H9 (cell line): ENCODE results near the gene BNIP5. TPM values are rescaled to one million over a fixed set of nuclear protein-coding genes. Genes with fewer than 3 reads are reported as not detected.

ENCODE experiments used
- DNase-seq: peaks from one replicate; pipeline ENCODE4 v3.0.0-alpha.2; 2017
- H2AFZ ChIP-seq: one replicate; pipeline ENCODE4 v1.6.1; 2013; ENCODE audit warnings: mild to moderate bottlenecking, low read length, control low read depth, moderate library complexity
- H2AK5ac ChIP-seq: 2 replicates; pipeline ENCODE4 v1.6.1; 2013; ENCODE audit warnings: low read length, control low read depth, mixed read lengths; ENCODE audit not compliant: insufficient read length
- H2BK120ac ChIP-seq: one replicate; pipeline ENCODE4 v1.6.1; 2013; ENCODE audit warnings: low read depth, mild to moderate bottlenecking, low read length, control low read depth, inconsistent platforms; ENCODE audit not compliant: poor library complexity, severe bottlenecking
- H2BK12ac ChIP-seq: 2 replicates; pipeline ENCODE4 v1.6.1; 2013; ENCODE audit warnings: low read length, control low read depth, mixed read lengths, low read depth; ENCODE audit not compliant: insufficient read length
- H2BK15ac ChIP-seq: 2 replicates; pipeline ENCODE4 v1.6.1; 2013; ENCODE audit warnings: low read depth, low read length, control low read depth
- H2BK20ac ChIP-seq: one replicate; pipeline ENCODE4 v1.6.1; 2013; ENCODE audit warnings: low read depth, mild to moderate bottlenecking, low read length, control low read depth, inconsistent platforms; ENCODE audit not compliant: poor library complexity, severe bottlenecking
- H2BK5ac ChIP-seq: 2 replicates; pipeline ENCODE4 v1.6.1; 2013; ENCODE audit warnings: low read length, control low read depth, mixed read lengths; ENCODE audit not compliant: insufficient read length
- H3K14ac ChIP-seq: 2 replicates; pipeline ENCODE4 v1.6.1; 2013; ENCODE audit warnings: low read length, control low read depth; ENCODE audit not compliant: insufficient read depth
- H3K18ac ChIP-seq: 2 replicates; pipeline ENCODE4 v1.6.1; 2013; ENCODE audit warnings: low read depth, mild to moderate bottlenecking, mixed read lengths, low read length, control low read depth; ENCODE audit not compliant: insufficient read length
- H3K23ac ChIP-seq: 2 replicates; pipeline ENCODE4 v1.6.1; 2013; ENCODE audit warnings: low read length, control low read depth, mixed read lengths, low read depth; ENCODE audit not compliant: insufficient read length
- H3K23me2 ChIP-seq: 2 replicates; pipeline ENCODE4 v1.6.1; 2013; ENCODE audit warnings: low read depth, mild to moderate bottlenecking, mixed read lengths, low read length, control low read depth; ENCODE audit not compliant: insufficient read length, poor library complexity, severe bottlenecking
- H3K27ac ChIP-seq: 2 replicates; pipeline ENCODE4 v1.5.1; 2013; ENCODE audit warnings: low read length, control low read depth, mixed read lengths, low read depth; ENCODE audit not compliant: insufficient read length
- H3K27me3 ChIP-seq: 2 replicates; pipeline ENCODE4 v1.6.1; 2013; ENCODE audit warnings: low read length, control low read depth, inconsistent platforms; ENCODE audit not compliant: insufficient read depth
- H3K4ac ChIP-seq: 2 replicates; pipeline ENCODE4 v1.6.1; 2013; ENCODE audit warnings: low read depth, mild to moderate bottlenecking, control low read depth, inconsistent platforms, low read length, moderate library complexity
- H3K4me1 ChIP-seq: 2 replicates; pipeline ENCODE4 v1.6.1; 2013; ENCODE audit warnings: low read length, control low read depth, inconsistent platforms; ENCODE audit not compliant: insufficient read depth
- H3K4me2 ChIP-seq: 2 replicates; pipeline ENCODE4 v1.6.1; 2013; ENCODE audit warnings: low read length, control low read depth, mixed read lengths; ENCODE audit not compliant: insufficient read length, insufficient read depth
- H3K56ac ChIP-seq: 2 replicates; pipeline ENCODE4 v1.6.1; 2013; ENCODE audit warnings: low read depth, mild to moderate bottlenecking, mixed read lengths, low read length, control low read depth; ENCODE audit not compliant: insufficient read length
- H3K79me1 ChIP-seq: 2 replicates; pipeline ENCODE4 v1.6.1; 2013; ENCODE audit warnings: low read depth, mild to moderate bottlenecking, moderate library complexity, low read length, control low read depth, inconsistent platforms; ENCODE audit not compliant: insufficient read depth, poor library complexity, severe bottlenecking
- H3K79me2 ChIP-seq: 2 replicates; pipeline ENCODE4 v1.6.1; 2013; ENCODE audit warnings: low read length, control low read depth, inconsistent platforms; ENCODE audit not compliant: insufficient read depth
- H3K9ac ChIP-seq: 2 replicates; pipeline ENCODE4 v1.6.1; 2013; ENCODE audit warnings: low read length, control low read depth, mixed read lengths; ENCODE audit not compliant: insufficient read length; ENCODE audit errors: extremely low read depth
- H3K9me3 ChIP-seq: one replicate; pipeline ENCODE4 v1.6.1; 2013; ENCODE audit warnings: low read depth, low read length, inconsistent platforms; ENCODE audit not compliant: control insufficient read depth
- H3T11ph ChIP-seq: one replicate; pipeline ENCODE4 v1.6.1; 2013; ENCODE audit warnings: mild to moderate bottlenecking, low read length, control low read depth, inconsistent platforms
- H4K20me1 ChIP-seq: one replicate; pipeline ENCODE4 v1.6.1; 2013; ENCODE audit not compliant: control insufficient read depth, insufficient read length, insufficient read depth
- H4K5ac ChIP-seq: 2 replicates; pipeline ENCODE4 v1.6.1; 2013; ENCODE audit warnings: low read depth, mild to moderate bottlenecking, mixed read lengths, low read length, control low read depth; ENCODE audit not compliant: insufficient read length
- H4K8ac ChIP-seq: replicated peaks from 2 replicates; pipeline ENCODE4 v1.6.1; 2013; ENCODE audit warnings: low read length, control low read depth, mixed read lengths, low read depth; ENCODE audit not compliant: insufficient read length
- H4K91ac ChIP-seq: 2 replicates; pipeline ENCODE4 v1.6.1; 2013; ENCODE audit warnings: low read depth, mild to moderate bottlenecking, moderate library complexity, mixed read lengths, low read length, control low read depth; ENCODE audit not compliant: insufficient read length
- H3K27ac Mint-ChIP-seq, 3 experiments: 2 replicates in 2 of 3; 3 replicates in 1 of 3; pipeline ENCODE4 v1.8.0; 2020 to 2021; ENCODE audit warnings: mixed read lengths in 3 of 3, mild to moderate bottlenecking in 1 of 3, moderate library complexity in 1 of 3
- H3K27me3 Mint-ChIP-seq: 2 replicates; pipeline ENCODE4 v1.8.0; 2021; ENCODE audit warnings: low read depth, mild to moderate bottlenecking, moderate library complexity, mixed read lengths
- H3K36me3 Mint-ChIP-seq, 3 experiments: 2 replicates in 2 of 3; 3 replicates in 1 of 3; pipeline ENCODE4 v1.8.0; 2020 to 2021; ENCODE audit warnings: low read depth in 3 of 3, mixed read lengths in 3 of 3; ENCODE audit not compliant: insufficient read depth in 1 of 3
- H3K4me1 Mint-ChIP-seq, 2 experiments: 2 replicates each; pipeline ENCODE4 v1.8.0; 2020; ENCODE audit warnings: mixed read lengths in 2 of 2
- H3K4me3 Mint-ChIP-seq, 2 experiments: 2 replicates in 1 of 2; 3 replicates in 1 of 2; pipeline ENCODE4 v1.8.0; 2020 to 2021; ENCODE audit warnings: mild to moderate bottlenecking in 2 of 2, mixed read lengths in 2 of 2, moderate library complexity in 1 of 2
- H3K9me3 Mint-ChIP-seq, 2 experiments: 2 replicates in 1 of 2; 3 replicates in 1 of 2; pipeline ENCODE4 v1.8.0; 2020; ENCODE audit warnings: mild to moderate bottlenecking in 2 of 2, mixed read lengths in 2 of 2, moderate library complexity in 1 of 2
- WGBS: extraction: QIAGEN DNeasy Blood & Tissue Kit; methylation state at CpG from one replicate; pipeline ENCODE4 v1.1.7; 2013; ENCODE audit warnings: missing lambda C conversion rate, low lambda C conversion rate, mixed read lengths; ENCODE audit not compliant: insufficient read length; ENCODE audit errors: extremely low coverage; 5-methylcytosine and 5-hydroxymethylcytosine counted together
- total RNA-seq: library from RNA; stranded (reverse); gene quantifications from 2 replicates; pipeline ENCODE4 v1.2.1, GENCODE V29; 2021
- TF ChIP-seq, protein P1 (sequence below): fragments of 200-600 bp; sonication (generic); conservative IDR thresholded peaks from 3 replicates; pipeline ENCODE4 v1.8.0; 2021; ENCODE audit warnings: antibody characterized with exemption, mild to moderate bottlenecking

Gene BNIP5
- total RNA-seq, 1 experiment from 2014 or later: not detected

DNA sequence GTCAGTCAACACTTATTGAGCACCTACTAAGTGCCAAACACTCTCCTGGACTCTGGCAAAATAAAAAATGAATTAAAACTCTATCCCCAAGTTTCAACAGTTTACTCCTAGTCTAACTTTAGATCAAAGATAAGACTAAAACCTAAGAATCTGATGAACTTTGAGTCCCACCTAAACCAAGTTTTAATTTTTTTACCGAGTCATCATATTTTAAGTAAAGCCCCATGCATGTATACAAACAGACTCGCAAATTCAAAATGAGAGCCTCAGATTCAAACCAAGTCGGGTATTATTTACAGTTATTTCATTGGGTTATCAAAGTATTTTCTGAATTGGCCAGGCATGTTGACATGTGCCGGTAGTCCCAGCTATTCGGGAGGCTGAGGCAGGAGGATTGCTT lies 28.2 kb downstream of the BNIP5 start:
- Histone ChIP-seq H4K5ac (no peak overlapping the region), H3K18ac (no peak overlapping the region), H4K20me1 (no peaks in the 10 kb centered on the region), H3K14ac (no peak overlapping the region), H3K4me1 (no peaks in the 10 kb centered on the region), H3K23ac (no peak overlapping the region), H3K79me1 (no peaks in the 10 kb centered on the region), H2BK12ac (no peak overlapping the region), H3K4ac (no peak overlapping the region), H3K9me3 (no peaks in the 10 kb centered on the region), H2AFZ (no peak overlapping the region), H4K91ac (no peak overlapping the region), H3K4me2 (no peak overlapping the region), H3K56ac (no peak overlapping the region), H3K27me3 (no peaks in the 10 kb centered on the region), H3K9ac (no peak overlapping the region), H2BK20ac (no peak overlapping the region), H2BK15ac (no peak overlapping the region), H3T11ph (no peak overlapping the region), H3K23me2 (no peaks in the 10 kb centered on the region), H2AK5ac (no peak overlapping the region), H3K27ac (no peak overlapping the region), H4K8ac (no peak overlapping the region), H3K79me2 (no peaks in the 10 kb centered on the region), H2BK5ac (no peak overlapping the region), H2BK120ac (no peak overlapping the region)
- no peak overlapping the region for H3K4me3 Mint-ChIP-seq
- H3K27ac Mint-ChIP-seq: no peak overlapping the region
- no CpG with 5 or more reads among the region's 5 CpGs for WGBS
- DNase-seq: no peak
- peaks cover 3% of the 10 kb centered on the region for H3K27me3 Mint-ChIP-seq
- TF ChIP-seq, protein P1, sequence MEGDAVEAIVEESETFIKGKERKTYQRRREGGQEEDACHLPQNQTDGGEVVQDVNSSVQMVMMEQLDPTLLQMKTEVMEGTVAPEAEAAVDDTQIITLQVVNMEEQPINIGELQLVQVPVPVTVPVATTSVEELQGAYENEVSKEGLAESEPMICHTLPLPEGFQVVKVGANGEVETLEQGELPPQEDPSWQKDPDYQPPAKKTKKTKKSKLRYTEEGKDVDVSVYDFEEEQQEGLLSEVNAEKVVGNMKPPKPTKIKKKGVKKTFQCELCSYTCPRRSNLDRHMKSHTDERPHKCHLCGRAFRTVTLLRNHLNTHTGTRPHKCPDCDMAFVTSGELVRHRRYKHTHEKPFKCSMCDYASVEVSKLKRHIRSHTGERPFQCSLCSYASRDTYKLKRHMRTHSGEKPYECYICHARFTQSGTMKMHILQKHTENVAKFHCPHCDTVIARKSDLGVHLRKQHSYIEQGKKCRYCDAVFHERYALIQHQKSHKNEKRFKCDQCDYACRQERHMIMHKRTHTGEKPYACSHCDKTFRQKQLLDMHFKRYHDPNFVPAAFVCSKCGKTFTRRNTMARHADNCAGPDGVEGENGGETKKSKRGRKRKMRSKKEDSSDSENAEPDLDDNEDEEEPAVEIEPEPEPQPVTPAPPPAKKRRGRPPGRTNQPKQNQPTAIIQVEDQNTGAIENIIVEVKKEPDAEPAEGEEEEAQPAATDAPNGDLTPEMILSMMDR: no peak
- peaks cover 0 to 1% of the 10 kb centered on the region in 2 experiments; a peak in 1 of 5 replicates for H3K9me3 Mint-ChIP-seq
- no peaks in the 10 kb centered on the region; a peak in 1 of 7 replicates for H3K36me3 Mint-ChIP-seq
- H3K4me1 Mint-ChIP-seq: peaks cover 7 to 18% of the 10 kb centered on the region in 2 experiments
